HG02678 (cell line): Measurements from ENCODE around the gene WSB1.
A peak's percentile ranks its signal among the peaks of the same experiment; 100 is the strongest.
"Not testable (repeated sequence)": the region's sequence is repeated elsewhere in the genome, so short reads cannot be mapped to it uniquely, and the experiment has no call there.

Source experiments
- ATAC-seq: cut with Tn5 transposase; IDR thresholded peaks from one replicate; pipeline ENCODE4 v1.9.1; 2021; ENCODE audit warnings: mild to moderate bottlenecking, moderate library complexity; ENCODE audit not compliant: unreplicated experiment

WSB1 gene

GRCh38 chr17:27313301-27313700, 19.4 kb downstream of the WSB1 start:
- no peak for ATAC-seq

DNA sequence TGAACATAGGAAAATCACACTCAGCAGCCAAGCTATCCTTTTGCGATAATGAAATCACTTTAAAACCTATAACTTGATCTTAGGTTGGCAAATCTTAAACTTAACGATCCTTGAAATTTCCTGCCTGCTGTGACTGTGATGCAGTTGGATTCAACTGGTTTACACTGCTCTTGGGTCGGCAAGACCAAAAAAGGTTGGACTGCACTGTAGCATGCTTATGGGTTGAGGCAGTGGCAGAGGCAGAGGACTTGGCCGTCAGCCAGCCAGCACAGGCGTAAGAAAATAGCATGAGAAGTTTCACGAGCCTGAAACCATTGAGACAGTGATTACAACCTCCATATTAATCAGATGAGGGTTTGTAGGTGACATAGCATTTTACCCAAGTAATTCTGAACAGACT, 21.4 kb downstream of the WSB1 start:
- no peak for ATAC-seq

DNA sequence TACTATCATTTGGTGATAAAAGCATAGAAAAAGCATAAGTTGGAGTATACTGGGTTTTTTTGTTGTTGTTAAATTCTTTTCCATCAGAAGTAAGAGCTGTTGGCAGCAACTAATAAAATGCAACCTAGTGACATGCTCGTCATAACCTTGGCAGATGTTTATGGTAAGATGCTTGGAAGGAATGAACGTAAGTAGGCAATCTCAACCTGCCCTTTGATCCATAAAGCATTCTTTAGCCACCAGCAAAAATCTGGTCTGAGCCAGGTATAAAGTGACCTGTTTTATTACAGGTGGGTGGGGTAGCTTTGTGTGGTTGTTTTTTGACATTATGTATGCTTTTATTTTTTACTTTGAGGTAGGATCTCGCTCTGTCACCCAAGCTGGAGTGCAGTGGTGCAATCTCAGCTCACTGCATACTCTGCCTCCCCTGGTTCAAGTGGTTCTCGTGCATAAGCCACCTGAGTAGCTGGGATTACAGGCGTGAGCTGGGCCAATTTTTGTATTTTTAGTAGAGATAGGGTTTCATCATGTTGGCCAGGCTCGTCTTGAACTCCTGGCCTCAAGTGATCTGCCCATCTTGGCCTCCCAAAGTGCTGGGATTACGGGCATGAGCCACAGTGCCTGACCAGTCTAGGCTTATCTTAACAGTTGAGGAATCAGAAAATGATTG, 22.0 kb downstream of the WSB1 start:
- no peak for ATAC-seq

DNA sequence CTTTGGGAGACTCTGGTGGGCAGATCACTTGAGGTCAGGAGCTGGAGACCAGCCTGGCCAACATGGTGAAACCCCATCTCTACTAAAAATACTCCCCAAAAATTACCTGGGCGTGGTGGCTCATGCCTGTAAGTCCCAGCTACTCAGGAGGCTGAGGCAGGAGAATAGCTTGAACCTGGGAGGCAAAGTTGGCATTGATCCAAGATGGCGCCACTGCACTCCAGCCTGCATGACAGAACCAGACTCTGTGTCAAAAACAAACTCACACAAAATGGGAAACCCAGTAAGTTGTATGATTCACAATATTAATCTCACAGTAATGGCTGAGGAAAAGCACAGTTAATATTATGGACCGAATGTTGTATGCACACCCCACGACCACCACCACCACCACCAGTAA, 24.3 kb downstream of the WSB1 start:
- ATAC-seq: no peak

DNA sequence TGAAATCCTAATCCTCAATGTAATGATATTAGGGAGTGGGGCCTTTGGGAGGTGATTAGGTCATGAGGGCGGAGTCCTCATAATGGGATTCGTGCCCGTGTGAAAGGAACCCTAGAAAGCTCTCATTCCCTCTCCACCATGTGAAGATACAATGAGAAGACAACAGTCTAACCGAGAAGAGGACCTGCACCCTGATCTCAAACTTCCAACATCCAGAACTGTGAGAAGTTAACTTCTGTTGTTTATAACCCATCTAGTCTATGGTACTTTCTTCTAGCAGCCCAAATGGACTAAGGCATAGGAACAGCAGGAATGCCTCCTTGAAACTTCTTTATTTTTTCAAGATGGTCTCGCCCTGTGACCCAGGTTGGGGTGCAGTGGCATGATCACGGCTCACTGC, 24.7 kb downstream of the WSB1 start:
- no peak for ATAC-seq

DNA sequence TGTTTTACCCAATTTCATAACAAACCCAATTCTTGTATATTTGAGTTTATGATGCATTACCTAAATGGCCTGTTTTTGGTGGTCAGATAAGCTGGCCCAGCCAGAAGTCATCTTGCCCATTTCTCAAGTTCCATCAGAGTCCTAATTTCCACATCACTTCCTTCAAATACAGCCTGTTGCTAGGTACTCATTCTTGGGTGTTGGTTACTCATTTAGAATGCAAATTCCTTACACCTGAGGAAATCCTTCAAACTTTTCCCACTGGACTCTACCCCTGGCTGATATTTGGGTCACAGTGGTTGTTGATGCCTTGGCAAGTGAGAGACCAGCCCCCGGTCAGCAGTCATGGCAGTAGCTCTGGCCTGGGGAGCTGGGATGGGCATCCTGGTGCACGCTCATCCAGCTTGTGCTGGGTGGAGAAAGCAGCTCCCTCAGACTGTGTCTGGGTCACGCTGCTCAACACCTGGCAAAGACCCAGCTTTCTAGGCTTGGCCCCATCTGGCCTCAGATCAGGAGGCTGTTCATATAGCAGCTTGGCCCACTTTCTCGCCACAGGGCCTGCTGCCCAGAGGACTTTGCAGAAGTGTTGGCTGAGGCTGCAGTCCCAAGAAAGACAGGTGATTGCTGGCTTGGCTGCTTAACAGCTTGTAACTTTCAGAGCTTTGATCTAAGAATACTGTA, 25.8 kb downstream of the WSB1 start:
- ATAC-seq: no peak

- no peak for ATAC-seq
Measured at GRCh38 chr17:27320222-27320560, 26.3 kb downstream of the WSB1 start.

DNA sequence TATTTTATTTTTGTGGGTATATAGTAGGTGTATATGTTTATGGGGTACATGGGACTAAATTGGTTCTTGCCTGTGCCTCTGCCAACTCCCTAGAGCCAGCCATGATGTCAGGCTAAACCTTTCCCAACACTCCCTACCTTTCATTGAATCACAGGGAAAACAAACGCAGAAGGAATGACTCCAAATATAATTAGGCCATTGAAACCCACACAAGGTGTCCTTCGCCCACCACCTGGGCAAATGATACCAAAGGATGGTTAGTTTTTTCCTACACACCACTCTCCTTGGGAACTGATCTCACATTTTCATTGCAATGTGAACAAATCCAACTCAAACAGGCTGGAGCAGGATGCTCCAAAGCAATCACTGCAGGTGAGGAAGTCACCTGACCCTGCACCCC, 27.5 kb downstream of the WSB1 start:
- ATAC-seq: no peak

DNA sequence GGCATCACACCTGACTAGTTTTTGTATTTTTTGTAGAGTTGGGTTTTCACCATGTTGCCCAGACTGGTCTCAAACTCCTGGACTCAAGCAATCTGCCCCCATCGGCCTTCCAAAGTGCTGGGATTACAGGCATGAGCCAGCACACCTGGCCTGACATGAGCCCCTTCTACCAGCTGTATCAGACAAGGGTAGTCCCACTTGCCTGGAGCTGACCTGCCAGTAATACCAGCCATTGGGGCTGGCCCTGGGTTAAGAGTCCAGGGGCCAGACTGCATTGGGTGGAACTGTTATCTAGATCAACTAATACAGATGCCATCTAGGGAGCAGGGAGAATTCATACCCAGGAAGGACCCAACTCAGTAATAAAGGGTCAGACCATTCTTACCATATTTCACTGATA, 28.1 kb downstream of the WSB1 start:
- ATAC-seq: no peak

GRCh38 chr17:27322690-27323508, 29.0 kb downstream of the WSB1 start:
- no peak for ATAC-seq

DNA sequence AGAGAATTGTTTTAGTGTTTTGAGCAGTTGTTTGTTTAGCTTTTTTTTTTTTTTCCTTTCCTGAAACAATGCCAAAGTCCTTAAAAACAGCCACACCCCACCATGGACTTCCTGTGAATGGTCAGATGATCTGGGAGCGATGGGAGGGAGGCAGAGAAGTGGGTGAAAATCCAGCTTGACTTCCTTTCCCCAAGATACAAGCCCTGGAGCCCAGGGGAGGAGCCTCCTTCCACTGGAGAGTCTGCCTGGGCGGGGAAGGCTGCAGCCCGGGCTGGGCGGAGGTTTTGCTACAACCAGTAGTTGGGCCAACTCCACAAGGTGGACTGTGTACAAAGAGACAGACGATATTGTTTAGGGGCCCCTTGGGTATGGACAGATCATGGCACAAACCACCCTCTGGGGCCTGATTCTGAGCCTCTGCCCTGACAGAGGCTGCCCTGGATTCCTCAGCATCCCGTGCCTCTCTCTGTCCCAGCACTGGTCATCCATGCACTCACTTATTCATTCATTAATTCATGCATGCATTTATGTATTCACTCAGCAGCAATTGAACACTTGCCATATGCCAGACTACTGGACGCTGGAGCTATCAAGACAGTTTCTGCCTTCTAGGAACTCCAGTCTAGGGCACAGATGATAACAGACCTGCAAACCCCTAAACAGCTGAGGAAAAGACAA, 29.8 kb downstream of the WSB1 start:
- no peak for ATAC-seq

DNA sequence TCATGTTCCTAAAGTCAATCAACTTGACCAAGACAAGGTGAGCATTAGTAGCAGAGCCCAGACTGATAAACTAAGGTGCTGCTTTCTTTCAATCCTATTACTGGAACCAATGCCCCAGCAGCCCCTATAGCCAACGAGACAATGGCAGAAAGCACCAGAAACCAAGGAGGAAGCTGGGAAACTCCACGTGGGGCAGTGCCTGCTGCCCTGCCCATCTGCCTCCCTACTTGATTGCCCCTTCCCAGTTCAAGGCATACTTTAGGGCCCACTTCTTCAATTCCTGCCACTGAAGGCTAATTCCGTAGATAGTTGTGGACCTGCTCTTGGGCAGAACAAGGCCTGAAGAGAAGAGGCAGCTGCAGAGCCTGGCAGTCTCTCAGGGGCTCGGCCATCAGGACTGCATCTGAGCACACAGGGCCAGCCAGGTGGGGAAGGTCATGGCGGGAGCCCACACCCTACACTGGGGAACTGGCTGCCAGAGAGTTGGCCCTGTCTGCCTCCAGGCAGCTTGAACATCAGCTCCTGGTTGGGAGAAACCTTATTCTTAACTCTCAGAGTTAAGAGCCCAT, 30.9 kb downstream of the WSB1 start:
- ATAC-seq: no peak

- ATAC-seq: no peak
Measured at GRCh38 chr17:27326051-27326450, 32.1 kb downstream of the WSB1 start.

DNA sequence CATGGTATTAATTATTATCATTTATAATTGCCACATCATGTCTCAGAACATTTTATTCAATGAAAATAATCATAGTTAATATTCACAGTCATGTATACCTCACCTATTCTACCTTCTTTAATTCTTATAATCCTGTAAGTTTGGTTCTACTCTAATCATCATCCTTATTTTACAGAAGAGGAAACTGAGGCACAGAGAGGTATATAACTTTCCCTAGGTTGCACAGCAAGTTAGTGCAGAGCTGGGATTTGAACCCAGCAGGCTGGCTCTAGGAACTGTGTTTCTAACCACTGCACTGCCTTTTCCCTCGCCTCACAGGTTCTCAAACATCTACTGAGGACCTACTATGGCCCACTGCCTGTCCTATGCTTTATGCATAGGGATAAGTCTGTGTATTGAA, 32.7 kb downstream of the WSB1 start:
- no peak for ATAC-seq

DNA sequence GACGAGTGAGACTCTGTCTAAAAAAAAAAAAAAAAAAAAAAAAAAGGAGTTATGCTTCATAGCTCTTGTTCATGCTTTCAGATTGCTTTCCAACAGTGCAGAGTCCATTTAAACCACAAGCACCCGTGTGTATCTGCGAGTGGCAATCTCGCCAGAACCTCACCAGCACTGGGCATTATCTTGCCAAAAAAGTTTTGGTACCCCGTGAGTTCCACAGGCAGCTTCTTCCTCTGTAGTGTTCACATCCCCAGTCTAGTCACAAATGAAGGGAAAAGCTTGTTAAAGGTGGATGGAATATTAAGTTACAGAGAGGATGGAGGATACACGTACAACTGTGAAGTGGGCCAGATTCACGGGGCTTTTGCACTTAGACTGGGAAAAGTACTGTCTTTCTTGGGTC, 33.5 kb downstream of the WSB1 start:
- no peak for ATAC-seq

DNA sequence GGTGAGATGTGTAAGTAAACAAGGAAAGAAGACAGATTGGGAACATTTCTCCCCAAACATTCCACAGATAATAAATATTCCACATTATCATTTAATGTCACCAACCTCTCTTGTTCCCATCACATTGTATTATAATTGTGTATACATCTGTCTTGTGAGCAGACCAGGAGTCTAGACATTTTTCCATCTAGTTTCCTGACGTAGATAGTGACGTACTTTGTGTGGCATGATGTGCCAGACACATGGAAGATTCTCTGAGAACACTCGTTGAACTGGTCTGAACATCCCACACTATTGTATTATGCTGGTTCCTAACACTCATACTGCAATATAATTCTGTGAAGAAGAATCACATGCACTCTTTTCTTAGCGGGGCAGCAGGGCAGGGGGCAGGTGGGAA, 34.0 kb downstream of the WSB1 start:
- no peak for ATAC-seq

- not testable (repeated sequence) for ATAC-seq
Measured at GRCh38 chr17:27328686-27329085, 34.8 kb downstream of the WSB1 start.

- no peak for ATAC-seq
Measured at GRCh38 chr17:27329146-27329805, 35.4 kb downstream of the WSB1 start.

DNA sequence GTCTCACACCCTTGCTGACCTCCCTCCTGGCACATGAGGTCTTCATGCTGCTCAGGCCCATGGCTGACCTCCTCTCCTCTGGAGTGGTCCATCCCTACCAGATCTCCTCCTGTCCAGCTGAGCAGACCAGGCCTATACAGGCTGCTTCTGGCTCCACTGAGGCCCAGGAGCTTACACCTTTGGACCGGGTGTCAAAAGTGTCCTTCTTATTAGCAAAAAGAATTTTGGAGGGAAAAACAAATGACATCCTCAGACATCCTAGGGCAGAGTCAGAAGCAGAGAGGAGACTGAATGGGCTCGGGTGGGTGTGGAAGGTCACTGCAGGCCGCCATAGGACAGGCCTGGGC, 38.1 kb downstream of the WSB1 start:
- ATAC-seq: no peak

GRCh38 chr17:27332485-27333409, 38.8 kb downstream of the WSB1 start:
- peak; percentile 89 for ATAC-seq
